SK-N-SH (cell line): Measurements from ENCODE around the gene ASTN2.

ENCODE experiments used
- ELF1 ChIP-seq: IDR thresholded peaks from 2 replicates; pipeline ENCODE4 v1.4.0; 2012
- EP300 ChIP-seq, 2 experiments: IDR thresholded peaks; 2 replicates each; pipeline versions ENCODE4 v1.4.0 to v1.6.1; 2012; ENCODE audit warnings: borderline replicate concordance in 1 of 2, low read depth in 1 of 2, low read length in 1 of 2
- EZH2phosphoT487 ChIP-seq: fragments of 200-600 bp; sonication (generic); IDR thresholded peaks from 2 replicates; pipeline ENCODE4 v1.6.1; 2017; ENCODE audit warnings: low read depth, mixed run types, mild to moderate bottlenecking, antibody characterized with exemption, moderate library complexity, borderline replicate concordance
- SMC3 ChIP-seq: IDR thresholded peaks from 2 replicates; pipeline ENCODE4 v1.6.1; 2012; ENCODE audit warnings: low read depth, low read length, improper control_type of control experiment
- TCF12 ChIP-seq: IDR thresholded peaks from 2 replicates; pipeline ENCODE4 v1.4.0; 2012
- TF ChIP-seq, protein P1 (sequence below): fragments of 200-600 bp; sonication (generic); IDR thresholded peaks from 2 replicates; pipeline ENCODE4 v1.6.1; 2017; ENCODE audit warnings: antibody characterized with exemption, mild to moderate bottlenecking, moderate library complexity
- TF ChIP-seq, protein P2 (sequence below): IDR thresholded peaks from 2 replicates; pipeline ENCODE4 v1.6.1; 2012; ENCODE audit warnings: mild to moderate bottlenecking, low read depth, low read length, moderate library complexity
- TF ChIP-seq, protein P3 (sequence below): IDR thresholded peaks from 2 replicates; pipeline ENCODE4 v1.4.0; 2012; ENCODE audit warnings: low read depth

DNA sequence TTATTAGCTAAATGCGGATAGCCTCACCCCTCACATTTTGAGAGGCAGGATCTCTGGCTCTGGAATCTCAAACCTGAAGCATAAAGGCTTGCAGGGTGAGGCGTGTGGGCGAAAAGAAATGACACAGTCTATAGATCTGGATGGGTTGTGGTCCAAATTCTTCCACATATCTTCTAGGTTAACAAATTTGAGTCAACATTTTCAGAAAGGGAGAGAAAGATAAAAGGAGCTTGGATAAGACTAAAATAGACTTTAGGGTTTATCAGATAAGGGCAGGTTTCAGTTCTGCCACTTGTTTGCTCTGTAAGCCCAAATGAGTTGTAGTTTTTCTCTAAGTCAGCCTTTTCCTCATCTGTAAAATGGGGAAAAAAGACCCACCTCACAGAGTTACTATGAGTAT is 506.9 kb downstream of the ASTN2 start:
- no peak for TF ChIP-seq EP300 (IDR thresholded peaks at IDR 0.05; ENCODE audit: borderline replicate concordance in 1 of 2, low read depth in 1 of 2, low read length in 1 of 2)
- TF ChIP-seq TCF12, result no peak
- TF ChIP-seq, protein P1, sequence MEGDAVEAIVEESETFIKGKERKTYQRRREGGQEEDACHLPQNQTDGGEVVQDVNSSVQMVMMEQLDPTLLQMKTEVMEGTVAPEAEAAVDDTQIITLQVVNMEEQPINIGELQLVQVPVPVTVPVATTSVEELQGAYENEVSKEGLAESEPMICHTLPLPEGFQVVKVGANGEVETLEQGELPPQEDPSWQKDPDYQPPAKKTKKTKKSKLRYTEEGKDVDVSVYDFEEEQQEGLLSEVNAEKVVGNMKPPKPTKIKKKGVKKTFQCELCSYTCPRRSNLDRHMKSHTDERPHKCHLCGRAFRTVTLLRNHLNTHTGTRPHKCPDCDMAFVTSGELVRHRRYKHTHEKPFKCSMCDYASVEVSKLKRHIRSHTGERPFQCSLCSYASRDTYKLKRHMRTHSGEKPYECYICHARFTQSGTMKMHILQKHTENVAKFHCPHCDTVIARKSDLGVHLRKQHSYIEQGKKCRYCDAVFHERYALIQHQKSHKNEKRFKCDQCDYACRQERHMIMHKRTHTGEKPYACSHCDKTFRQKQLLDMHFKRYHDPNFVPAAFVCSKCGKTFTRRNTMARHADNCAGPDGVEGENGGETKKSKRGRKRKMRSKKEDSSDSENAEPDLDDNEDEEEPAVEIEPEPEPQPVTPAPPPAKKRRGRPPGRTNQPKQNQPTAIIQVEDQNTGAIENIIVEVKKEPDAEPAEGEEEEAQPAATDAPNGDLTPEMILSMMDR, result no peak
- no peak for TF ChIP-seq ELF1
- TF ChIP-seq, protein P2, sequence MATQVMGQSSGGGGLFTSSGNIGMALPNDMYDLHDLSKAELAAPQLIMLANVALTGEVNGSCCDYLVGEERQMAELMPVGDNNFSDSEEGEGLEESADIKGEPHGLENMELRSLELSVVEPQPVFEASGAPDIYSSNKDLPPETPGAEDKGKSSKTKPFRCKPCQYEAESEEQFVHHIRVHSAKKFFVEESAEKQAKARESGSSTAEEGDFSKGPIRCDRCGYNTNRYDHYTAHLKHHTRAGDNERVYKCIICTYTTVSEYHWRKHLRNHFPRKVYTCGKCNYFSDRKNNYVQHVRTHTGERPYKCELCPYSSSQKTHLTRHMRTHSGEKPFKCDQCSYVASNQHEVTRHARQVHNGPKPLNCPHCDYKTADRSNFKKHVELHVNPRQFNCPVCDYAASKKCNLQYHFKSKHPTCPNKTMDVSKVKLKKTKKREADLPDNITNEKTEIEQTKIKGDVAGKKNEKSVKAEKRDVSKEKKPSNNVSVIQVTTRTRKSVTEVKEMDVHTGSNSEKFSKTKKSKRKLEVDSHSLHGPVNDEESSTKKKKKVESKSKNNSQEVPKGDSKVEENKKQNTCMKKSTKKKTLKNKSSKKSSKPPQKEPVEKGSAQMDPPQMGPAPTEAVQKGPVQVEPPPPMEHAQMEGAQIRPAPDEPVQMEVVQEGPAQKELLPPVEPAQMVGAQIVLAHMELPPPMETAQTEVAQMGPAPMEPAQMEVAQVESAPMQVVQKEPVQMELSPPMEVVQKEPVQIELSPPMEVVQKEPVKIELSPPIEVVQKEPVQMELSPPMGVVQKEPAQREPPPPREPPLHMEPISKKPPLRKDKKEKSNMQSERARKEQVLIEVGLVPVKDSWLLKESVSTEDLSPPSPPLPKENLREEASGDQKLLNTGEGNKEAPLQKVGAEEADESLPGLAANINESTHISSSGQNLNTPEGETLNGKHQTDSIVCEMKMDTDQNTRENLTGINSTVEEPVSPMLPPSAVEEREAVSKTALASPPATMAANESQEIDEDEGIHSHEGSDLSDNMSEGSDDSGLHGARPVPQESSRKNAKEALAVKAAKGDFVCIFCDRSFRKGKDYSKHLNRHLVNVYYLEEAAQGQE, result no peak
- TF ChIP-seq, protein P3, sequence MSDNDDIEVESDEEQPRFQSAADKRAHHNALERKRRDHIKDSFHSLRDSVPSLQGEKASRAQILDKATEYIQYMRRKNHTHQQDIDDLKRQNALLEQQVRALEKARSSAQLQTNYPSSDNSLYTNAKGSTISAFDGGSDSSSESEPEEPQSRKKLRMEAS, result no peak
- no peak for TF ChIP-seq SMC3
- TF ChIP-seq EZH2phosphoT487, result no peak
